HG03064 (cell line): Measurements from ENCODE around the gene DDX47.

ENCODE experiments used
- ATAC-seq: cut with Tn5 transposase; IDR thresholded peaks from one replicate; pipeline ENCODE4 v1.9.1; 2021; ENCODE audit warnings: low read depth; ENCODE audit not compliant: unreplicated experiment

The DDX47 gene

DNA sequence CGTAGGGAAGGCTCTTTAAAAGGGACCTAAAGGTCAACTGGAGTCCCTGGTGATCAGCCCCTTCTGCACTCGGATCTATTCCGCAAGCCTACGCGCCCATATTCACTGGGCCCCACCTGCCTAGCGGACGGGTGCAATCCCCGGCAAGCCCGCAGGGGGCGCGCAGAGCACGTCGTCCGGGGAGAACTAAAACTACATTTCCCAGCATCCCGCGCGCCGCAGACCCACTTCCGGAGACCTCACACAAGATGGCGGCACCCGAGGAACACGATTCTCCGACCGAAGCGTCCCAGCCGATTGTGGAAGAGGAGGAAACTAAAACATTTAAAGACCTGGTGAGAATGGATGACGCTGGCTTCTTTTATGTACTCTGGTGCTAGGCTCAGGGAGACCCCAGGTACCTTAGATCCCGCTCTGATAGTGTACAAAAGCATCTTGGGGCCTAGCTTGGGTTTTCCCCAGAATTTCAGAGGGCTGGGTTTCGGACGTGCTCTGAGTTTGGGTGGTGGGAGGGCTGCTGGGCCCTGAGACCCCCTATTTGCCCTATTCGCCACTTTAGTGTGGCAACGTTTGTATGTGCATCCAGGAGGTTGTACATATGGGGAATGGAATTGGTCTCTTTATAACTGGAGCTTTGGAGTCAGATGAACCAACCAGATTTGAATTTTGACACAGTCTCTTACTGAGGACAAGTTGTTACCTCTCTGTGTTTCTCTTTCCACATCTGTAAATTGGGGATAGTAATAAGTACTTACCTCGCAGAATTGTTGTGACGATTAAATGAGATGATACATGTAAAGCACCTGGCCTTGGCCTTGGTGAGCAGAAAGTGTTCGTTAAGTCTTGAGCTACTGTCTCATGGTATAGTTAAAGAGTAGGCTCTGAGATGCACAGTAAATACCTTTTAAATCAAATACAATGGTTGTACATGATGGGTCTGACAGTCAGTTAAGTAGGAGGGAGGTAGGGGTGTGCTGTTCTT is at the start of gene DDX47:
Gene DDX47, plus strand, starts transcription at position 227 of the 982 bp plus-strand sequence. Its CDS starts 22 bp downstream, at position 249.
- ATAC-seq = peak; percentile 57

DNA sequence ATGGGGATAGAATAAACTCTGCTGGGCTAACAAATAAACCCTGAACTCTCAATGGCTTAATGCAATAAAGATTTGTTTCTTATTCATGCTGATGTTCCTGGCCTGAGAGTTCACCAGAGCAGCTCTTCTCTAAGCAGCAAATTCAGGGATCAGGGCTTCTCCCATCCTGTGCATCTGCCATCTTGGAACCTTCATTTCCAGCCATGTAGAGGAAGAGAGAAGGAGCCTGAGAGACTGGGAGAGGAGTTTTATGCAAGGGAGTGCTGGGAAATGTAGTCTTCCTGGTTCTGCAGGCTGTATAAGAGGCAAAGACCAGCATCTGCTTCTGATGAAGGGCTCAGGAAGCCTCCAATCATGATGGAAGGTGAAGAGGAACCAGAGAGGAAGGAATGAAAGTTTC is 48.3 kb upstream of the DDX47 start:
- ATAC-seq = no peak

DNA sequence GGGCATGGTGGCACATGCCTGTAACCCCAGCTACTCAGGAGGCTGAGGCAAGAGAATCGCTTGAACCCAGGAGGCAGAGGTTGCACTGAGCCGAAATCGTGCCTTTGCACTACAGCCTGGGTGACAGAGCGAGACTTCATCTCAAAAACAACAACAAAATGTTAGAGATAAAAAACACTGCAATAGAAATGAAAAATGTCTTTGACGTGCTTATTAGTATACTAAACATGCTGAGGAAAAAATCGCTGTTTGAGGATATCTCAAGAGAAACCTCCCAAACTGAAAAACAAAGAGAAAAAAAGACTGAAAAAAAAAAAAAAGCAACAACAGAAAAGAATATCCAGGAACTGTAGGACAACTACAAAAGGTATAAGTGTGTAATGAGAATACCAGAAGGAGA is 42.9 kb upstream of the DDX47 start:
- ATAC-seq = no peak

DNA sequence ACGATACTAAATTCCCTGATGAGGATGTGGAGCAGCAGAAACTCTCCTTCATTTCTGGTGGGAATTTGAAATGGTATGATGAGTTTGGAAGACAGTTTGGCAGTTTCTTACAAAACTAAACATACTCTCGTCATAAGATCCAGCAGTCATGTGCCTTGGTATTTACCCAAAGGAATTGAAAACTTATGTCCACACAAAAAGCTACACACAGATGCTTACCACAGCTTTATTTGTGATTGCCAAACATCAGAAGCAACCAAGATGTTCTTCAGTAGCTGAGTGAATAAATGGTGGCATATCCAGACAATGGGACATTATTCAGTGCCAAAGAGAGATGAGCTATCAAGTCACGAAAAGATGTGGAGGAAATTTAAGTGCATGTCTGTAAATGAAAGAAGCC is 38.4 kb upstream of the DDX47 start:
- ATAC-seq = no peak

DNA sequence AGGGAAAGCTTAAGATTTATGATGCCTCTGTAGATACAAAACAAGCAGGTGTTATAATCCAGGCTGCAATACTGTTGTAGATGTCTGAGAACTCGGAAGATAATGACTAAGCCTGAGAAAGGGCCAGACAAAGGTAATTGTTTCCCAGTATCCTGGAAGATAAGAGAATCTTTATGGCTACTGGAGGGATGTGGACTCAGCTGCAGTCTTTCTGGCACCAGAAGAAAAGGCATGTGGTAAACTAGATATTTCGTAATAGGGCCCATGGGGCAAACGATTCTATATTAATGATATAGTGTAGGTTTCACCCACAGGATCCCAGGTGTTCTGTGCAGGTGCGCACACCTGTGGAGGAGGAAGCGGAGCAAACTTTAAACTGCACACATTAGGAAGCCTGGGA is 36.9 kb upstream of the DDX47 start:
- no peak for ATAC-seq

DNA sequence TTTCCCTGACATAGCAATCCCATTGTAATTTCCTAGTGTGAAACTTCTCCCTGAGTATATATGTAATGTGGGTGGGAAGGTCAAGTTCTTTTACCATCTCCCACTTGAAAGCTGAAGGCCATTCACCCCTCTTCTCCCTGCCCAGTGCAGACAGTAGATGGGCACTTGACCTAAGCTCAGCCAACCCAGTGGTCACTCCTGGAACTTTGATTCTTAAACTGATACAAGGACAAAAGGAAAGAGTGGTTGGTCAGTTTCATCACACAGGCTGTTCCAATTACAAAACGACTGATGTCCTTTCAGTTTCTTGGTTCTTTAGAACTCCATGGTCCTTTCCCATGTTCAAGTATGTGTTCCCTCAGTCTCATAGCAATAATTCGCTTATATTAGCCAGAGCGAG is 36.1 kb upstream of the DDX47 start:
- ATAC-seq = no peak

DNA sequence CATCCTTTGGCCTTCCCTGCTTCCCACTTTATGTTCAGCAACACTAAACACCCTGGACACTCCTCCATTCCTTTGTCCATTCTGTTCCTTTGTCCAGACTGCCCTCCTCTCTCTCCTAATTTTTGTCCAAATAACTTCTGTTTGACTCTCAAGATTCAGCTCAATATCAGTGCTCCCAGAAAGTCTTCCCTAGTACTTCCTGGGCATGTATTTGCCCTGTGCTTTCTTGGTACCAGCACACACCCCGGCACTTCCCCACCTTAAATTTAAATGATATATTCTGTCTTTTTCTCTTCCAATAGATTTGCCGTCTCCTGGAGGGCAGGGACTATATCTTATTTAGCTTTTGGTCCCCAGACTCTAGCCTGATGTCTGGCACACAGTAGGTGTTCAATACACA is 34.1 kb upstream of the DDX47 start:
- ATAC-seq = no peak

DNA sequence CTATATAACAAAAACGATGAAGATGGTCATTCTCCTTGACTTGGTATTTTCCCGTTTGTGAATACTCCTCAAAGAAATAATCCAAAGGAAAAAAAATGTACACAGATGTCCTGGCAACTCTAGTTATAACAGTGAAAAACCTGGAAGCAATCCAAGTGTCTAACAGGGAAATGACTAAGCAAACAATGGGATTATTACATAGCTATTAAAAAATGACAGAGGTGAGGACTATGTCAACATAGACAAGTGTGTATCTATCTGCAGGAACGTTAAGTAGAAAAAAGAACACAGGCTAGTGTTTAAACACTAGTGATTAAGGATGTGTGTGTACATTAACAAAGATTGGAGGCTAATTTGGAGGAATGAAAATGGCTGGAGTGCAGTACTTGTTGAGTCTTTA is 33.6 kb upstream of the DDX47 start:
- no peak for ATAC-seq

DNA sequence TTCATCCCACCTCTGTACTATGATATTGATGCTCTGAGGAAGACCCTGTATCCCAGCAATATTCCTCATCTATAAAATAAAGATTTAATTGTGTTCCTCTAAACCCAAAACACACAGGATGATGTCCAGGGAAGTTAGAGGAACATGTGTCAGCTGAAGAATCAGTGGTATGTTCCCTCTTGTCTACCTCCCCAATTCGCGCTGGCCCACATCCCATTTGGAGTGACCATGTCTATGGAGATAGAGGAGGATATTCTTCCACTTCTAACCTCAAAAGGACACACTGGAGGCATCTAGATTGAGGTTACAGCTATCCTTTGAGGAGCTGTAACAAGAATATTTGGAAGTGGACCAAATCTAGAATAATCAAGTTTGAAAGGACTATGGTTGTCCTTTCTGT is 29.0 kb upstream of the DDX47 start:
- ATAC-seq = no peak

DNA sequence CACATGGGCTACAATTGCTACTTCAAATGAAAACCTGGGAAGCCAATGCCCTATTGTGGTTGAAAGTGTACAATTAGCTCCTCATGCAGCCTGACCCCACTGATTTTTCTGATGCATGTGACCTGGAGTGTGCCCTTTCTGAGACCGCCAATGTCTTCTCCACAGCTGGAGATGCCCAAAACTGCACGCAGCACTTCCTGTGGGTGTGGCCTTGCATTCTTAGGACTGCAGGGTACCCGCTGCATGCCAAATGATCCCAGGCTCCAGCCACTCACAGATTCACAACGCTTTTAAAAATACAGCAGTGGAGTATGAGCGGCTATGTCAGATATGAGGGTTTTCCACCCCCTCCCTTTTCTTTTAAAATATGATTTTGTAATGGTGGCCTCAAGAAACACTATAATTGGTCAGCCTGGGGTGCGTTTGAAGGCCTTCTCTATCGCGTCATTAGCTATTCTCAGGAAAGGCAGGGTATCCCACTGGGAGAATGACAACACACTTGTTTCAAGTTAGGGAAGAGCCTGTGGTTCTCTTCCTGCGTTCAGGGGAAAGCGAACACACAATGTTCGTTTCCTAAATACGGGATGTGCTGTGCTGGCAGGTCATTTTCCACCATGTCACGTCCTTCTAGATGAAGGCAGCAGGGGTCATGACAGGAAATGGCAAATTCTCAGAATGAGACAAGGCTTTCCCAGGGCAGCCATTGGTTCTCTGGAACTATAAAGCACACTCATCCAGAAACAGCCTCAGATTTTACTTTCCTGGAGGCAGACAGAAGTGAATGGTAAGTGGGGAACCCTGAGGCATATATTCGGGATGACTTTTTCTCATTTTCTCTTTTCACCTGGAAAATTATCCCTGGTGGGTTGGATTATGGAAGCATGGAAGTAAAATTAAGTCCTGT is 28.0 kb upstream of the DDX47 start, which contains the start of gene APOLD1:
Gene APOLD1, plus strand, starts transcription at position 749 of the 904 bp plus-strand sequence. Its CDS starts 33 bp downstream, at position 782.
- no peak for ATAC-seq

DNA sequence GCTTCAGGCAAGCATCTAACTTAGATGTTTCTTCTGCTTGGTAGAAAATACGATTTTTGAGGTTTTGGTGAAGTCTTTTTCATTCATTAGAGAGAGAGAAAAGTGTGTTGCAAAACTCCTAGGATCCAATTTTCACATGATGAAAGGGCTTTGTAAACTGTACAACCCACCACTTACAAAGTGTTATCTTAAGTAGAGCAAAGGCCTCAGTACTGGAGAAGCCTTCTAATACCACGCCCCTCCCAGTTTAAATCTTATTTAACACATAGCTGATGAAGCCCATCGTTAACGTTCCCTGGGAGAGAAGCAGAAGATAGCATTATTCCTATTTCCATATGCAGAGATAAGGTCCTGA is 26.8 kb upstream of the DDX47 start:
- ATAC-seq = no peak

DNA sequence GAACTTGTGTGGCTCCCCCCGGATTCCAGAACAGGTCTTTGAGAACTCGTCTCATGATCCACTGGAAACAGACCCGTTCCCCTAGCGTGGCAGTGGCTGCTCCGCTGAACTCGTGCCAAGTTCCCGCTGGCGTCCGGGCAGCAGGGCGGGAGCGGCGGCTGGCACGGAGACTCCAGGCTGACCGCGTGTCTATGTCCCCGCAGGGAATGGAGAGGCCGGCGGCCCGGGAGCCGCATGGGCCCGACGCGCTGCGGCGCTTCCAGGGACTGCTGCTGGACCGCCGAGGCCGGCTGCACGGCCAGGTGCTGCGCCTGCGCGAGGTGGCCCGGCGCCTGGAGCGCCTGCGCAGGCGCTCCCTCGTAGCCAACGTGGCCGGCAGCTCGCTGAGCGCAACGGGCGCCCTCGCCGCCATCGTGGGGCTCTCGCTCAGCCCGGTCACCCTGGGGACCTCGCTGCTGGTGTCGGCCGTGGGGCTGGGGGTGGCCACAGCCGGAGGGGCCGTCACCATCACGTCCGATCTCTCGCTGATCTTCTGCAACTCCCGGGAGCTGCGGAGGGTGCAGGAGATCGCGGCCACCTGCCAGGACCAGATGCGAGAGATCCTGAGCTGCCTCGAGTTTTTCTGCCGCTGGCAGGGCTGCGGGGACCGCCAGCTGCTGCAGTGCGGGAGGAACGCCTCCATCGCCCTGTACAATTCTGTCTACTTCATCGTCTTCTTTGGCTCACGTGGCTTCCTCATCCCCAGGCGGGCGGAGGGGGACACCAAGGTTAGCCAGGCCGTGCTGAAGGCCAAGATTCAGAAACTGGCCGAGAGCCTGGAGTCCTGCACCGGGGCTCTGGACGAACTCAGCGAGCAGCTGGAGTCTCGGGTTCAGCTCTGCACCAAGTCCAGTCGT is 26.2 kb upstream of the DDX47 start:
- ATAC-seq = peak; percentile 72

DNA sequence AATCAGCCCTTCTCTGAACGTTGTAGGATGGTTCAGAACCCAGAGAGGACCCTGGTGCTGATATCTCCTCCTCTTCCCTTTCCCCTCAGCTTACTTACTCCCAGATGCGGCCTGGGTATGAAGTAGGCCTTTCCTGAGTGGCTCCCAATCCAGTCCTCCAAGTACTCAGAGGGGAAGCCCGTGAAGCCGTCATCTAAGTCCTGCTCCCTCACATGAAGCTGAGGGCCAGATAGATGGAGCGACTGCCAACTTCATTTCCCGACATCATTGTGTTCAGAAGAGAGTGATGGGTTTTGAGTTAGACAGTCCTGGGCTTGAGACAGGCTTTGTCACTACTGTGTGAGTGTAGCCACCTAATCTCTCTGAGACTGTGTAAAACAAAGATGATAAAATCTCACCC is 25.0 kb upstream of the DDX47 start:
- ATAC-seq = no peak

DNA sequence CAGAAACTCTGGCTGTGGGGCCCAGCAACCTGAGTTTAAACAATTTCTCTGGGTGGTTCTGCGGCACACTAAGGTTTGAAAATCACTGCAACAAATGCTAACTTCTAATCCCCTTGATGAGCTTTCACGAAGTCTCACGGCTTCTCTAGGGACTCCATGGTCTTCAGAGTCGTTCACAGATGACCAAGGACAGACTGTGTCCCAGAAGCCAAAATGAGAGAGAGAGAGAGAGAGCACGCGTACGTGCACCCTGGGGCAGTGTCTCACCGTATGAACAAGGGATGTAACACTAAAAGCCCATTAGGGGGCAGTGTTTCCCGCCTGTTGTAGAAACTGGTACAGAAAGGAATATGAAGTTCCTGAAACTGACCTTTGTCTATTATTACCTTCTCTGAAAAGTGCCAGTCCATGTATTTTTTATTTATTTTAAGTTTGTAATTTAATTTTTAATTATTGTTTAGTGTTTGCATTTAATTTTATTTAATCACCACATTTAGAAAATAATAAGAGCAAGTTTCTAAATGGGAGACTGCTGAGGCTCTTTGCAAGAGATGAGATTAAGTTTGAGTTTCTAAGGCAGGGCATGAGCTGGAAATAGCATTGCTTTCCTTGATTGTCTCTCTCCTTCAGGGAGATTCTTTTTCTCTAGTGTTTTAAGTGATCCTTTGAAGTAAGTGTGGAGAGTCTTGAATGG is 24.3 kb upstream of the DDX47 start:
- peak; percentile 51 for ATAC-seq

DNA sequence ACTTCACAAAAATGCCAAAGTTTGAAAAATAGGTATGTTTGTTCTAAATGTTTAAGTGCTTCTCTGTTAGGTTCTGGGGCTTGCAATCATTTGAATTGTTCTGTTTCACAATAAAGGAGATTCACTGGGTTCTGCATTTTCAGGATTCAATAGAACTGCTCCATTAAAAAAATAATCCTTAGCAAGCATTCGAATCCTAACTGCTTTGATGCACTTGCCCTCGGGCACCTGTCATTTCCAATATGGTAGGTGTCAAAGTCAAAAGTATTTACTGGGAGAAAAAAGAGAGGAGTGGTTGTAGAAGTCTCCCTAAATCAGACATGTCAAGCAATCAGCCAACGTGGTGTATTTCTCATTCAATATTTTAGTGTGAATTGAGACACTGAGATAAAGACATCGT is 22.2 kb upstream of the DDX47 start:
- no peak for ATAC-seq

DNA sequence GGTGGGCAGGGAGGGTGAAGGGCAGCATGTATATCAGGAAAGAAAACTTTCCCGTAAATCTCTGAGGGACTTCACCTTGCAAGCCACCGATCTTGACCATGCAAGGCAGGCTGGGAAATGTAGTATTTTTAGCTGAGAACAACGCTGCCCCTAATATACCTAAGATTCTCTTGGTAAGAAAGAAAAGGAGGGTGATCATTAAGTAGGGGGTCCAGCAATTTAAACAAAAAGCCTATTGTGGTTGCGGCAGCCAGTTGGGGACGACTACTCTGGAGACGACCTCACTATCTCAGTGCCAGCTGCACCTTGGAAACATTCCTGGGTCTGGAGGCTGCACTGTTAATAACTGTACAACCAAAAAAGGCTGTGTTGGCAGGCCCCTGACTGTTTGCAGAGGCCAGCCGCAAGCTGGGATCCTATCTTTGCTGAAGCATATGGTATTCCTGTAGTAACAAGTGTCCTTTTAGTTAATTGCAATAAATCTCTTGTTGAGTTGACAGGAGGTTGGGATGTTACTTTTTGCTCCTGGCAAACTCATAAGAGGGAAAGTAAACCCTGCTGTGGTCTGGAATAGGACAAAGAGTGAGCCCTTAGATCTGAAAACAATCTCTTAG is 21.3 kb upstream of the DDX47 start:
- no peak for ATAC-seq

DNA sequence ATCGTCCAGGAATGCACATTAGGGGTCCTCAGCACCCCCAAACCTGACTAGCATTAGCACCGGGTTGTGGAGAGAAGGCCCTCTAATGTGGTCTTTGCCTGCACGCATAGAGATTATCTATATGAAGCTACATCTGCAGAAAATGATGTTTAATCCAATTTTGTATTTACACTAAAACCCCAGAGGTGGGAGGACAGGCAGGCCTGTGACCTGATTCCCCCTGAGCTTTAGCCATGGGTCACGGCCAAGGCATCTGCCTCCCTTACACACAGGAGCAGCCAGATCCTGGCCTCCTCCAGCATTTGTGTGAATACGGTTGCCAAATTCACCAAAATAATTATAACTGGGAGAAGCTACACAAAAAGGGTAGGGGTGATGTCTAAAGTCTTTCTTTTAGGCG is 20.7 kb upstream of the DDX47 start:
- no peak for ATAC-seq

DNA sequence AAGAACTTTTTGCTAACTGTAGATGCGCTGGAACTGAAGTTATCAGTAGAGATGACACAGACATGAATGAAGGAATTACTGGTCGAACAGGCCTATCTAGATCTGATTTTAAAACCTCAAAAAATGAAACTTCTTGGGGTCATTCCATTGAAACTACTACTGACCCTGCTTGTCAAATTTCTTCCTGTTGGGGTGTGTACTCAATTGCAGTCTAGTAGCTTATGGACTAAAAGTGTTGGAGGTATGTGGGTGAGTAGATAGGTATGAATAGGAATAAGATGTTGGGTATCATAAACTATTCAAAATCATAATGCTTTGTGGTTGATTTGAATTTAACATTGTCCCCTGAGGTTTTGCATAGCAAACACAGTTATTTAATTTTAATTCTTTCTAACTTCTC is 18.5 kb upstream of the DDX47 start:
- ATAC-seq = no peak

DNA sequence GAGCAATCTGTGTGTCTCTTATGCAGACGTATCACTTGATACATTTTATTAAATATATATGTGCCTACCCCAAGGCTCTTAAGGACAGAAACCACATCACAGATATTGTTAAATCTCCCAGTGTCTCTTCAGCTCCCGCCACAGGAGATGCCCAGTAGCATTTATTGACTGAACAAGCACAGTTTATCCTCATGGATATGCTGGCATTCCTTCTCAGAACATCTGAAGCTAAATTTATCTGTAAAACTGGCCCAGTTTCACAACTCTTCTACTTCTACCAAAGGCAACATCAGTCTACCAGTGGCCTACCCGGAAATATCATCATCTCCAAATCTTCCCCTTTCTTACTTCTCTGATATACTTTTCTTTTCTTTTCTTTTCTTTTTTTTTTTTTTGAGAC is 17.0 kb upstream of the DDX47 start:
- ATAC-seq = no peak
